ENCODE measurements around the gene RHD.

- TF ChIP-seq CTCF (IDR thresholded peaks at IDR 0.05), result no peak
- no peak for TF ChIP-seq POLR2A (IDR thresholded peaks at IDR 0.05)
Observed at GRCh38 chr1:25342846-25343245, 70.5 kb downstream of the RHD start.

All from adrenal gland (tissue), 5 donors.